Mesenchymal stem cell (in vitro differentiated cells and primary cell): Measurements from ENCODE around the gene ZNF804B. TPM values are rescaled to one million over a fixed set of nuclear protein-coding genes. Genes with fewer than 3 reads are reported as not detected.

Experiments
- DNase-seq: peaks from one replicate; pipeline ENCODE4 v3.0.0-alpha.2; 2013
- H2AFZ ChIP-seq: one replicate; pipeline ENCODE4 v1.6.1; 2013; ENCODE audit warnings: low read depth, mild to moderate bottlenecking, control low read depth, inconsistent platforms, low read length, moderate library complexity
- H2AK5ac ChIP-seq: 2 replicates; pipeline ENCODE4 v1.6.1; 2013; ENCODE audit warnings: low read length, moderate library complexity, mild to moderate bottlenecking, inconsistent platforms; ENCODE audit not compliant: severe bottlenecking
- H2BK120ac ChIP-seq: one replicate; pipeline ENCODE4 v1.6.1; 2013; ENCODE audit warnings: low read depth, mild to moderate bottlenecking, inconsistent platforms, low read length, moderate library complexity
- H2BK12ac ChIP-seq, 2 experiments: one replicate each; pipeline ENCODE4 v1.6.1; 2013; ENCODE audit warnings: inconsistent platforms in 2 of 2, low read length in 2 of 2, mild to moderate bottlenecking in 2 of 2, moderate library complexity in 2 of 2, control low read depth in 1 of 2
- H2BK15ac ChIP-seq: one replicate; pipeline ENCODE4 v1.6.1; 2013; ENCODE audit warnings: mild to moderate bottlenecking, low read depth, inconsistent platforms; ENCODE audit not compliant: poor library complexity, severe bottlenecking
- H2BK5ac ChIP-seq: 2 replicates; pipeline ENCODE4 v1.6.1; 2013; ENCODE audit warnings: low read depth, mild to moderate bottlenecking, low read length, control low read depth, inconsistent platforms; ENCODE audit not compliant: poor library complexity, severe bottlenecking
- H3K14ac ChIP-seq, 2 experiments: one replicate each; pipeline ENCODE4 v1.6.1; 2013; ENCODE audit warnings: inconsistent platforms in 2 of 2, low read length in 2 of 2, control low read depth in 1 of 2, mild to moderate bottlenecking in 1 of 2, moderate library complexity in 1 of 2
- H3K18ac ChIP-seq, 2 experiments: one replicate each; pipeline ENCODE4 v1.6.1; 2013; ENCODE audit warnings: inconsistent platforms in 2 of 2, low read length in 2 of 2, control low read depth in 1 of 2, low read depth in 1 of 2, mild to moderate bottlenecking in 1 of 2
- H3K23ac ChIP-seq, 2 experiments: one replicate each; pipeline ENCODE4 v1.6.1; 2013; ENCODE audit warnings: inconsistent platforms in 2 of 2, low read length in 2 of 2, mild to moderate bottlenecking in 2 of 2, moderate library complexity in 2 of 2, control low read depth in 1 of 2
- H3K27ac ChIP-seq: 2 replicates; pipeline ENCODE4 v1.5.1; 2013; ENCODE audit warnings: mild to moderate bottlenecking, moderate library complexity, low read length, control low read depth, inconsistent platforms; ENCODE audit not compliant: poor library complexity, severe bottlenecking
- H3K27me3 ChIP-seq, 2 experiments: 2 replicates each; pipeline versions ENCODE4 v1.6.1 to v1.7.0; 2013; ENCODE audit warnings: low read length in 2 of 2, mild to moderate bottlenecking in 2 of 2, moderate library complexity in 2 of 2, control low read depth in 1 of 2, inconsistent platforms in 1 of 2; ENCODE audit not compliant: control insufficient read depth in 1 of 2, insufficient read depth in 1 of 2
- H3K36me3 ChIP-seq, 2 experiments: 2 replicates each; pipeline versions ENCODE4 v1.6.1 to v1.7.0; 2013; ENCODE audit warnings: low read length in 2 of 2, control low read depth in 1 of 2, inconsistent platforms in 1 of 2, low read depth in 1 of 2, mild to moderate bottlenecking in 1 of 2; ENCODE audit not compliant: insufficient read depth in 2 of 2, control insufficient read depth in 1 of 2
- H3K4ac ChIP-seq, 2 experiments: one replicate each; pipeline ENCODE4 v1.6.1; 2013; ENCODE audit warnings: inconsistent platforms in 2 of 2, low read length in 2 of 2, mild to moderate bottlenecking in 2 of 2, moderate library complexity in 2 of 2, control low read depth in 1 of 2, low read depth in 1 of 2
- H3K4me1 ChIP-seq: 2 replicates; pipeline ENCODE4 v1.6.1; 2013; ENCODE audit warnings: low read depth, low read length, control low read depth; ENCODE audit not compliant: control insufficient read depth, insufficient read depth
- H3K4me2 ChIP-seq: 2 replicates; pipeline ENCODE4 v1.6.1; 2013; ENCODE audit warnings: low read length, mild to moderate bottlenecking, inconsistent platforms; ENCODE audit not compliant: poor library complexity, severe bottlenecking
- H3K4me3 ChIP-seq, 2 experiments: 2 replicates each; pipeline versions ENCODE4 v1.5.1 to v1.7.0; 2013; ENCODE audit warnings: low read length in 2 of 2, mild to moderate bottlenecking in 2 of 2, control low read depth in 1 of 2, low read depth in 1 of 2; ENCODE audit not compliant: insufficient read depth in 1 of 2
- H3K79me1 ChIP-seq: replicated peaks from 2 replicates; pipeline ENCODE4 v1.6.1; 2013; ENCODE audit warnings: mild to moderate bottlenecking, control low read depth, low read length, inconsistent platforms; ENCODE audit not compliant: poor library complexity, severe bottlenecking
- H3K9ac ChIP-seq: 2 replicates; pipeline ENCODE4 v1.7.0; 2013; ENCODE audit warnings: mild to moderate bottlenecking, low read length, moderate library complexity
- H3K9me3 ChIP-seq: 2 replicates; pipeline ENCODE4 v1.7.0; 2013; ENCODE audit warnings: mild to moderate bottlenecking, low read length; ENCODE audit not compliant: control insufficient read depth
- H4K8ac ChIP-seq: one replicate; pipeline ENCODE4 v1.6.1; 2013; ENCODE audit warnings: inconsistent platforms, mild to moderate bottlenecking, low read length, moderate library complexity
- H4K91ac ChIP-seq: one replicate; pipeline ENCODE4 v1.6.1; 2013; ENCODE audit warnings: mild to moderate bottlenecking, low read length, inconsistent platforms
- WGBS: methylation state at CpG from one replicate; pipeline ENCODE4 v1.1.7; 2013; ENCODE audit warnings: mixed read lengths; 5-methylcytosine and 5-hydroxymethylcytosine counted together
- polyA plus RNA-seq, 2 experiments: library from polyadenylated mRNA; stranded (reverse); fragments of 200-250 nt; gene quantifications; one replicate each; pipeline ENCODE4 v1.2.3, GENCODE V29; 2013

The ZNF804B gene
- polyA plus RNA-seq (2013, experiment 1 of 2) = not detected
- not detected for polyA plus RNA-seq (2013, experiment 2 of 2)

- WGBS = under 1% methylated on average over 50 of the region's 74 CpGs
- Histone ChIP-seq H2AK5ac (no peak within 1 kb of the TSS), H3K9ac (no peak within 1 kb of the TSS), H3K4me3 (peak within 1 kb of the TSS; percentile 39 to 67), H3K4me1 (peaks cover 12% of the 10 kb centered on the region), H2BK120ac (no peak within 1 kb of the TSS), H3K27me3 (peaks cover 31 to 63% of the 10 kb centered on the region in 2 experiments), H2AFZ (no peak within 1 kb of the TSS), H3K36me3 (no peaks in the 10 kb centered on the region), H3K18ac (no peak within 1 kb of the TSS), H3K27ac (no peak within 1 kb of the TSS), H4K91ac (no peak within 1 kb of the TSS), H2BK12ac (no peak within 1 kb of the TSS), H3K4me2 (peak within 1 kb of the TSS; percentile 12), H3K4ac (no peak within 1 kb of the TSS), H4K8ac (no peak within 1 kb of the TSS), H2BK15ac (no peak within 1 kb of the TSS), H3K23ac (no peak within 1 kb of the TSS), H3K9me3 (no peaks in the 10 kb centered on the region), H3K14ac (no peak within 1 kb of the TSS), H2BK5ac (no peak within 1 kb of the TSS), H3K79me1 (no peaks in the 10 kb centered on the region)
- no peak for DNase-seq
These were observed at the start of gene ZNF804B for GRCh38 chr7:88759230-88760135. ZNF804B (plus strand) TSS chr7:88759700; CDS start chr7:88759977, 277 bp downstream.

GRCh38 chr7:88735920-88736319 is 23.6 kb upstream of the ZNF804B start:
- Histone ChIP-seq H2BK15ac (no peak overlapping the region), H3K27me3 (no peaks in the 10 kb centered on the region), H4K91ac (no peak overlapping the region), H3K4me1 (no peaks in the 10 kb centered on the region), H2AFZ (no peak overlapping the region), H2BK5ac (no peak overlapping the region), H3K4ac (no peak overlapping the region), H3K9me3 (no peaks in the 10 kb centered on the region), H3K36me3 (no peaks in the 10 kb centered on the region), H3K4me2 (no peak overlapping the region), H3K4me3 (no peak overlapping the region), H2BK12ac (no peak overlapping the region), H3K79me1 (no peaks in the 10 kb centered on the region), H3K18ac (no peak overlapping the region), H4K8ac (no peak overlapping the region), H2AK5ac (no peak overlapping the region), H3K9ac (no peak overlapping the region), H3K23ac (no peak overlapping the region), H3K14ac (no peak overlapping the region), H3K27ac (no peak overlapping the region), H2BK120ac (no peak overlapping the region)
- no peak for DNase-seq
- 100% methylated on average over 1 of the region's 2 CpGs for WGBS

GRCh38 chr7:88737632-88738031 is 21.9 kb upstream of the ZNF804B start:
- Histone ChIP-seq H3K4me2 (no peak overlapping the region), H3K79me1 (no peaks in the 10 kb centered on the region), H2AFZ (no peak overlapping the region), H3K4me3 (no peak overlapping the region), H2BK5ac (no peak overlapping the region), H3K4ac (no peak overlapping the region), H3K9me3 (no peaks in the 10 kb centered on the region), H4K8ac (no peak overlapping the region), H3K23ac (no peak overlapping the region), H2BK120ac (no peak overlapping the region), H3K27me3 (no peaks in the 10 kb centered on the region), H3K18ac (no peak overlapping the region), H3K14ac (no peak overlapping the region), H3K9ac (no peak overlapping the region), H3K4me1 (no peaks in the 10 kb centered on the region), H2BK15ac (no peak overlapping the region), H2BK12ac (no peak overlapping the region), H3K27ac (no peak overlapping the region), H4K91ac (no peak overlapping the region), H3K36me3 (no peaks in the 10 kb centered on the region), H2AK5ac (no peak overlapping the region)
- DNase-seq = no peak

GRCh38 chr7:88746126-88746525 is 13.4 kb upstream of the ZNF804B start:
- WGBS = 57% methylated on average over 1 of the region's 3 CpGs
- Histone ChIP-seq H3K27me3 (no peaks in the 10 kb centered on the region), H3K9me3 (no peaks in the 10 kb centered on the region), H3K4me1 (no peaks in the 10 kb centered on the region), H2BK120ac (no peak overlapping the region), H3K18ac (no peak overlapping the region), H2AFZ (no peak overlapping the region), H2BK5ac (no peak overlapping the region), H2AK5ac (no peak overlapping the region), H3K36me3 (no peaks in the 10 kb centered on the region), H3K4me2 (no peak overlapping the region), H3K9ac (no peak overlapping the region), H3K79me1 (no peaks in the 10 kb centered on the region), H4K91ac (no peak overlapping the region), H2BK12ac (no peak overlapping the region), H3K23ac (no peak overlapping the region), H3K4me3 (no peak overlapping the region), H4K8ac (no peak overlapping the region), H2BK15ac (no peak overlapping the region), H3K14ac (no peak overlapping the region), H3K27ac (no peak overlapping the region), H3K4ac (no peak overlapping the region)
- DNase-seq = no peak
